ENCODE results near the gene FAM25C.
"Not testable (repeated sequence)": the region's sequence is repeated elsewhere in the genome, so short reads cannot be mapped to it uniquely, and the experiment has no call there.

The FAM25C gene

GRCh38 chr10:47999691-48000090 lies at the start of gene FAM25C:
Gene FAM25C (minus strand): TSS chr10:47999791. CDS start chr10:47999765, 26 bp downstream.
- not testable (repeated sequence) for DNase-seq

GRCh38 chr10:48044557-48044956 lies 45.0 kb upstream of the FAM25C start:
- not testable (repeated sequence) for DNase-seq

GRCh38 chr10:48031390-48031789 lies 31.8 kb upstream of the FAM25C start:
- DNase-seq, result not testable (repeated sequence)

GRCh38 chr10:48002306-48002705 lies 2.7 kb upstream of the FAM25C start:
- DNase-seq, result not testable (repeated sequence)

- DNase-seq, result not testable (repeated sequence)
Observed at GRCh38 chr10:47994045-47994444, 5.5 kb downstream of the FAM25C start.

- DNase-seq, result not testable (repeated sequence)
Observed at GRCh38 chr10:47992560-47992959, 7.0 kb downstream of the FAM25C start.

GRCh38 chr10:47991706-47992105 lies 7.9 kb downstream of the FAM25C start:
- DNase-seq, result not testable (repeated sequence)

- not testable (repeated sequence) for DNase-seq
Observed at GRCh38 chr10:47990097-47990496, 9.5 kb downstream of the FAM25C start.

- DNase-seq, result not testable (repeated sequence)
Observed at GRCh38 chr10:47989542-47989950, 10.0 kb downstream of the FAM25C start.

GRCh38 chr10:47988718-47989541 lies 10.7 kb downstream of the FAM25C start:
- DNase-seq, result not testable (repeated sequence)

- DNase-seq, result not testable (repeated sequence)
Observed at GRCh38 chr10:47987952-47988351, 11.6 kb downstream of the FAM25C start.

- not testable (repeated sequence) for DNase-seq
Observed at GRCh38 chr10:47986413-47987230, 13.0 kb downstream of the FAM25C start.

- DNase-seq, result not testable (repeated sequence)
Observed at GRCh38 chr10:47975409-47975808, 24.2 kb downstream of the FAM25C start.

GRCh38 chr10:47973131-47973530 lies 26.5 kb downstream of the FAM25C start:
- not testable (repeated sequence) for DNase-seq

GRCh38 chr10:47972077-47972476 lies 27.5 kb downstream of the FAM25C start:
- not testable (repeated sequence) for DNase-seq

GRCh38 chr10:47971598-47971997 lies 28.0 kb downstream of the FAM25C start:
- not testable (repeated sequence) for DNase-seq

GRCh38 chr10:47970047-47970446 lies 29.5 kb downstream of the FAM25C start:
- not testable (repeated sequence) for DNase-seq

GRCh38 chr10:47968988-47969387 lies 30.6 kb downstream of the FAM25C start:
- not testable (repeated sequence) for DNase-seq

GRCh38 chr10:47964280-47965063 lies 35.1 kb downstream of the FAM25C start:
- DNase-seq, result not testable (repeated sequence)

GRCh38 chr10:47962785-47963184 lies 36.8 kb downstream of the FAM25C start:
- not testable (repeated sequence) for DNase-seq

GRCh38 chr10:47960699-47961098 lies 38.9 kb downstream of the FAM25C start:
- DNase-seq, result not testable (repeated sequence)

GRCh38 chr10:47959677-47960076 lies 39.9 kb downstream of the FAM25C start:
- DNase-seq, result not testable (repeated sequence)

GRCh38 chr10:47957158-47957557 lies 42.4 kb downstream of the FAM25C start:
- DNase-seq, result not testable (repeated sequence)
